H4 (cell line): ENCODE measurements around the gene ELFN1. TPM values are rescaled to one million over a fixed set of nuclear protein-coding genes. Genes with fewer than 3 reads are reported as not detected.
"Not testable (repeated sequence)": the region's sequence is repeated elsewhere in the genome, so short reads cannot be mapped to it uniquely, and the experiment has no call there.

Experiments
- DNase-seq: peaks from one replicate; pipeline ENCODE4 v3.0.0-alpha.2; 2015; ENCODE audit warnings: low spot score
- total RNA-seq: library from RNA; depleted of rRNA; stranded (reverse); fragments of >200 nt; shearing (Covaris generic); gene quantifications from 2 replicates; pipeline ENCODE4 v1.2.3, GENCODE V29; 2014

ELFN1 gene
- total RNA-seq, 1 experiment from 2014 or later: 0.37 TPM

DNA sequence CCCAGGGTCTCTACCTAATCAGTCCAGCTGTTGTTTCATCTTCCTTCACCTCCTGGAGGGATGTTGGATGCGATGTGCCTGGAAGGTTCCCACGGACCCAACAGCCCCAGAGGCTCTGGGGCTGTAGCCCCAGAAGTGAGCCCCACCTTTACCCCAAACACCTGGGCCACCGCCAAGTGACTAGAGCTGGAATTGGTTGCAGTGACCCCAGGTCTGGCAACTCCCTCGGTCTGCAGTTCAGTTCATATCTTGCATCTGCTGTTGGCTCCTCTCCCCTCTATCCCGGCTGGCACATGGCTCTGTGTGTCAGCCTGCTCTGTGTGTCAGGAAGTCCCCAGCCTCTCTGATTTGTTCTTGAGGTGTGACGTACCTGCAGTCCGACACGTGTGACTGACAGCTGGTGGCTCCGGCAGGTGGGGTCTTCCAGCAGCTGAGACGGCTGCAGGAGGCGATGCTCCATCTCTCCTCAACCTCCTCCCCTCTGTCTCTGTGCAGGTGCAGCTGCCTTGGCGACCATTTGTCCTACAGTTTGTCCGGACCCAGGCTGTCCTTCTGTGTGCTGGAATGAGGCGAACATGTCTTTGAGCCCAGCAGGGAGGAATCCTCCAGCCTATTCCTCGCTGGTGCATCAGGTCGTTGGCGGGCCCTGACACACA, 38.6 kb downstream of the ELFN1 start:
- DNase-seq: no peak

GRCh38 chr7:1709281-1709680, 39.2 kb downstream of the ELFN1 start:
- DNase-seq: no peak

DNA sequence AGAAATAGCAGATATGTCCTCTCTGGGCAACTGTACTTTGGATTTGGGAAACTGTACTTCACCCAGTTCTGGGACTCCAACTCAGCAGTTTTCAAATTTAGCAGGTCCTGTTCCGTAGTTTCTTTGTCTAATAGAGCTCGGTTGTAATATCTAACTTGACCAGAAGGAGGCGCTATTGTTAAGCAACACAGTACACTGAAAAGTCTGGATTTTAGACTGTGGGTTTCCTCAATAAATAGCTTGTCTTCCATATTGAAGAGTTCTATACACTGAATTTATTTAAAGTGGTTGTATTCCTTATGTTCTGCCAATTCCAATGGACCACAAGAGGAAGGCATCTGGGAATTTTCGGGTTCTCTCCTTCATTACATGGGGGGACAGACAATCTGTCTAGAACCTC, 39.8 kb downstream of the ELFN1 start:
- no peak for DNase-seq

DNA sequence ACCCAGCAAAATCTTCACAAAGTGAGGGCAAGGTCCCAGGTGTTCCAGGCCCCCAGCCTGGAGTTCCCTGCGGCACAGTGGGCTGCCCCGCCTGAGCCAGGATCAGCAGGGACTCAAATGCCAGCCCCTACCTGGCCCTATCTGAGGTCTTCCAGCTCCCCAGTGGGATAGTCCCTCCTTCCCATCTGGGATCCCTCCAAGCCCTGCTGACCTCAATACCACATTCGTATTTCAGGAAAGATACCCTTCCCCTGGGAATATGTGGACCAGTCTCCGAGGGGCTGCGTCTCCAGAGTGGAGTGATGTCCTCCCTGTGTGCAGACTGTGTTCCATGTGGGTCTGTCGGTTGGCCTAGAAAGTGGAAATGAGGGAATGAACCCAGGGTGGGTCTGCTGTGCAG, 40.9 kb downstream of the ELFN1 start:
- DNase-seq: no peak

DNA sequence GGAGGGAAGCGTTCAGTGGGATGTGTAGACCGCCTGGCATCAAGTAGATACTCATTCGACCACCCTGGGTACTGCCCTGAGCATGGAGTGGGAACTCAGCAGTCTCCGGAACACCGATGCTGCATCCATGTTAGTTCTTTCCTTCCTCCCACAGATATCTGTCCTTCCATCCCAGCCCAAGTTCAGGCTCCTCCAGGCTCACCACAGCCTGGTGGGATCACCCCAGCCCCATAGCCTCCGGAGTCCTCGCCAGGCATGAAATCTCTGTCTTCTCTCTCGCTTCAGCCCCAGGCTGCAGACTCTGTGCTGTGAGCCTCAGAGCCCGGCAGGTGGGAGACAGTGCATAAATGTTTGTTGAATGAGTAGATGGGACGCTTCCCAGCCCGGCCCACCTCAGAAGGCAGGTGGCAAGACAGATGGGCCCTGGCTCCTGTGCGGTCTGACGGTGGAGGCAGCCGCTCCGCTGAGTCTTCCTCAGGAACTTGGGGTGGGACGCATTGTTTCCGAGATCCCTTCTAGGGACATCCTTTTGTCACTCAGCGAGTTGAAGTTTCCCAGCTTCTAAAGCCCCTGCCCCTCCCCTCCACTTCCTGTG, 42.9 kb downstream of the ELFN1 start:
- DNase-seq: no peak

DNA sequence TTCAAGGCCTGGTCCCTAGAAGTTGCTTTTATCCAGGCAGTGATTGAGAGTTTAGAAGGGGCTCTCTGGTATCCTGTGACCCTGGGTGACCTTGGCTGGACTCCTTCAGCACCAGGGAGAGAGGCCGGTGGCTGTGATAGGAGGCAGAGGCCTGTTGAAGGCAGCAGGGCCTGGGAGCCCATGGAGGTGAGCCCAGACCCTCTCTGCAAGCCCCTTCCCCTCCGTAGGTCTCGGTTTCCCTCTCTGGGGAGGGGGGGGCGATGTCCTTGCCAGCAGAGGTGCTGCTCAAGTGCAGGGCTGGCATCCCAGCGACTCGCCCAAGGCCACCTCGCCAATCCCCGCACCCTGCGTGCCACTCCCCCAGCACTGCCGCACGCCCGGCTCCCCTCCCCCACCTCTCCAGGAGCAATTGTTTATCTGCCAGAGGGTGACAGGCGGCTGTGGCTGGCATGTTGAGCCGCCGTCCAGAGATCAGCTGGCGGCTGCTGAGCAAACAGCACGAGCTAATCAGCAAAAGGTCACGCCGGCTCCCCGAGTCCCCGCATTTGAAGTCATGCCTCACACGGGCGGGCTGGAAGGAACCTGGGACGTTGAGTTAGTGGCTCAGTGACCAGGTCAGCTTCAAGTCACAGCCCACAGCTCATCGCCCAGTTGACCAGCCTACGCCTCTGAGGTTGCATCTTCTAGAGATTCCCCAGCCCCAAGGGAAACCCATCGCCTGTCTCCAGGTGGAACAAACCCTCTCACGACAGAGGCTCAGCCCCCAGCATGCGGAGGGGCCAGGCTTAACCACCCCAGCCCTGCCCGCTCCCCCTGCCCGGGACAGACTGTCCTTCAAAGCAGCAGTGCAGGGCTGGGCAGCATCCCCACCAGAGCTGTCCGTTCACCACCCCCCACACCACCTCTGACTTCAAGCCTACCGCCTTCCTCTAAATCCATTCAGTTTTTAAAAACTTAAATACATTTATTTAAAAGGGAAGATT, 43.7 kb downstream of the ELFN1 start:
- DNase-seq: no peak

- no peak for DNase-seq
Observed at GRCh38 chr7:1714583-1715330, 44.7 kb downstream of the ELFN1 start.

- no peak for DNase-seq
Observed at GRCh38 chr7:1715331-1715625, 45.2 kb downstream of the ELFN1 start.

- DNase-seq: no peak
Observed at GRCh38 chr7:1715671-1716074, 45.6 kb downstream of the ELFN1 start.

DNA sequence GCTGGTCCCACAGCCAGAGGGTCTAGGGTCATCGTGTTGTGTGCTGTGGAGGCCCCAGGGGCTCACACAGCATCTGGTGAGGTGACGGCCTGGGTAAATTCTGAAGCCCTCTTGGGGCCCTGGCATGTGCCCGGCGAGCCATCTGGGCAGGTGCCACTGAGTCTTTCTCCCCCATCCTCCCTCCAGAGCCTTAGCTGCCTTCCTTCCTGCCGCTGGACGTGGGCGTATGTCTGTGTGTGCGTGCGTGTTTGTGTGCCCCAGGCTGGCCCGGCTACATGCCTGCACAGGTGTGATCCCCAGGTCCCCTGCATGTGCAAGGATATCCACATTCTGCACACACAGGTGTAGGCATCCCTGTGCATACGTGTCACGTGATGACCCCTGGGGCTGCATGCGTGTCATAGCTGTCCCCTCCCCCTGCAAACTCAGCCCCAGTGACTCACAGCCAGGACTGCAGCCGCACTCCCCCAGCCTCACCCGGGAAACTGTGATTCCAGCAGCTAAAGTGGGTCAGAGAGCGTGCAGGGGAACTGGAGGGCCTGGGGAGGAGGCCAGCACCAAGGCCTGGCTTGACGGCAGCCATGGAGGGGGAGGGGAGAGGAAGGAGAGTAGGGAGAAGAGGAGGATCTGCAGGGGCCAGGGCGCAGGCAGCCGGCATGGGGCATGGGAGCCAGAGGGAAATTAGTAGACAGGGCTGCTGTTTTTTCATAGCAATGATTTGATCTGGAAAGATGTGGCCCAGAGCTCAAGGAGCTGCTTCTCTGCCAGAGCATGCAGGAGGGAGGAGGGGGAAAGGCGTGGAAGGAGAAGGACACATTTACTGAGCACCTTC, 46.4 kb downstream of the ELFN1 start:
- peak; percentile 89 for DNase-seq

- DNase-seq: no peak
Observed at GRCh38 chr7:1717095-1717483, 47.0 kb downstream of the ELFN1 start.

DNA sequence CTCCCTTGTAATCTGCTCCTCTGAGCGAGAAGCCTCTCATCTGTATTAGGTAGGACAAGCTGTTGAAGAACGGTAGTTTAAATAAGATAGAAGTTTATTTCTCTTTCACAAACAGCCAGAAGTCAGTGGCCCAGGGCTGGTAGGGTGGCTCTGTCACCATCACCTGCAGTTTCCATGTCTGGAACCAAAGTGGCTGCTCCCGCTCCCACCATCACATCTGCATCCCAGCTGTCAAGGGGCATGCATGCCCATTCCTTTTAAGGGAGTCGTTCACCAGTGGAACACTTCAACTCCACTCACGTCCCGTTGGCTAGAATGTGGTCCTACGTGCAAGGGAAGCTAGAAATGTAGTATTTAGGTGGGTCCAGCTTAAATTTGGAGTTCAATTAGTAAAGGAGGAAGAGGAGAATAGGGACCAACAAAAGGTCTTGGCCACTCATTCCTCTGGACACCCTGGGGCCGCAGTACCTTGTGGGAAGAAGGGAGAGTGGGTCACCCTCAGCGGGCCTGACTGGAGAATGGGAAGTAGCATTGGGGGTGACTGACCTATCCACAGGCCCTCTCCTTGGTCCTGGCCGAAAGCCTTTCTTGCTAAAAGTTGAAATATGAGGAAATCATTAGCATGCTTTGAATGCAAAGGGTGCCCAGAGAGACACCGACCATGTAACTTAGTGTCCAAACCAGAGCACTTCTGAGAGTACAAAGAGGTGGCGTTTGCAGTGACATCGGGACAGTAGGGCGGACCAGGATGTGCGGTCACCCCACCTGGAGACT, 48.0 kb downstream of the ELFN1 start:
- no peak for DNase-seq

- not testable (repeated sequence) for DNase-seq
Observed at GRCh38 chr7:1718850-1719249, 48.8 kb downstream of the ELFN1 start.

- DNase-seq: not testable (repeated sequence)
Observed at GRCh38 chr7:1719256-1719655, 49.2 kb downstream of the ELFN1 start.

- no peak for DNase-seq
Observed at GRCh38 chr7:1719913-1720312, 49.8 kb downstream of the ELFN1 start.

- no peak for DNase-seq
Observed at GRCh38 chr7:1720326-1720725, 50.2 kb downstream of the ELFN1 start.

DNA sequence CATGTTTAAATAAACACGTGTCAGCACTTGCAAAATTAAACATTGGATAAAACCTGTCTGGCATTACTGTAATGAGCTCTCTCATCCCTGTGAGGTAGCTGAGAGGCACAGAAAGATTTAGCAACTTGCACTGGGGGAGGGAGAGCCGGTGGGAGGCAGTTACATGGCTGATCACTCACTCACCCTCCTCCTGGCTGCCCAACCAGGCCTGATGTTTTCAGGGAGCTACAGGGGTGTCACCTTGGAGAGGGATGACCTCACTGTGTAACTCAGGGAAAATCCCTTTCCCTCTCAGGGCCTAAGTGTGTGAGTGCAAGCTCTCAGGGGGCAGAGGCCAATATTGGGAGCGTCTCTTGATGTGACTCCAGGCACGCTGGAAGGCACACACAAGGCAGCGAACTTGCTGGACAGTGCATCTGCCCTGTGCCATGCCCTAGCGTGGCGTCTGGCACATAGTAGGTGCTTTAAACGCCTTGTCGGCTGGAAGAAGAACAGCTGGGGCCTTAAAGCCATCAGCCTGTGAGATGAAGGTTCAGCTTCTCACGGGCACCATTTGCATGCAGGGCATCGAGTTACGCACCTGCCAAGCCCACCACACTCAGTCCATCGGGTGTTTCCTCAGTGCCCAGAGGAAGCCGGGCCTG, 51.1 kb downstream of the ELFN1 start:
- DNase-seq: no peak

- no peak for DNase-seq
Observed at GRCh38 chr7:1723254-1723653, 53.2 kb downstream of the ELFN1 start.

GRCh38 chr7:1724118-1724910, 54.2 kb downstream of the ELFN1 start:
- no peak for DNase-seq
